Kidney epithelial cell (primary cell): ENCODE data around the gene TBL1XR1. TPM values are rescaled to one million over a fixed set of nuclear protein-coding genes. Genes with fewer than 3 reads are reported as not detected.

Experiments
- DNase-seq: peaks from one replicate; pipeline ENCODE4 v3.0.0-alpha.2; 2010; ENCODE audit warnings: low read depth
- H3K27me3 ChIP-seq: 2 replicates; pipeline ENCODE4 v1.6.0; 2011; ENCODE audit warnings: low read length; ENCODE audit not compliant: control insufficient read depth, insufficient read depth
- H3K36me3 ChIP-seq: 2 replicates; pipeline ENCODE4 v1.5.1; 2011; ENCODE audit warnings: low read length; ENCODE audit not compliant: control insufficient read depth, insufficient read depth
- H3K4me3 ChIP-seq: 2 replicates; pipeline ENCODE4 v1.5.1; 2011; ENCODE audit warnings: low read depth, mild to moderate bottlenecking, control low read depth, low read length
- CTCF ChIP-seq: IDR thresholded peaks from 2 replicates; pipeline ENCODE4 v1.5.1; 2011; ENCODE audit warnings: mild to moderate bottlenecking, moderate library complexity, low read length, control low read depth, inconsistent platforms; ENCODE audit not compliant: insufficient read depth, poor library complexity, severe bottlenecking
- total RNA-seq: library from RNA; depleted of rRNA; stranded (reverse); fragments of >200 nt; gene quantifications from 2 replicates; pipeline ENCODE4 v1.2.3, GENCODE V29; 2015

The TBL1XR1 gene
- total RNA-seq, 1 donor from 2014 or later = 81.4 TPM

GRCh38 chr3:177221744-177222143 is 24.5 kb upstream of the TBL1XR1 start:
- DNase-seq = no peak
- Histone ChIP-seq H3K36me3 (no peaks in the 10 kb centered on the region), H3K27me3 (no peaks in the 10 kb centered on the region), H3K4me3 (no peak overlapping the region)
- no peak for TF ChIP-seq CTCF

GRCh38 chr3:177220136-177220974 is 23.1 kb upstream of the TBL1XR1 start:
- TF ChIP-seq CTCF = no peak
- no peak for DNase-seq
- no peaks in the 10 kb centered on the region for H3K36me3 ChIP-seq
- no peak overlapping the region for H3K4me3 ChIP-seq
- H3K27me3 ChIP-seq = no peaks in the 10 kb centered on the region

- no peak for DNase-seq
- TF ChIP-seq CTCF = no peak
Observed at GRCh38 chr3:177213801-177214535, 16.7 kb upstream of the TBL1XR1 start.

GRCh38 chr3:177212756-177213155 is 15.5 kb upstream of the TBL1XR1 start:
- no peaks in the 10 kb centered on the region for H3K36me3 ChIP-seq
- no peak for TF ChIP-seq CTCF
- no peak overlapping the region for H3K4me3 ChIP-seq
- DNase-seq = no peak
- H3K27me3 ChIP-seq = no peaks in the 10 kb centered on the region

More at GRCh38 chr3:177213801-177214535, 16.7 kb upstream of the TBL1XR1 start:
- no peak overlapping the region for H3K4me3 ChIP-seq
- H3K27me3 ChIP-seq = no peaks in the 10 kb centered on the region
- no peaks in the 10 kb centered on the region for H3K36me3 ChIP-seq

GRCh38 chr3:177212278-177212610 is 15.0 kb upstream of the TBL1XR1 start:
- Histone ChIP-seq H3K27me3 (no peaks in the 10 kb centered on the region), H3K4me3 (no peak overlapping the region), H3K36me3 (no peaks in the 10 kb centered on the region)
- TF ChIP-seq CTCF = no peak
- DNase-seq = no peak
